SK-N-SH (cell line): ENCODE results near the gene ITGA6. TPM values are rescaled to one million over a fixed set of nuclear protein-coding genes. Genes with fewer than 3 reads are reported as not detected.

Source experiments
- CTCF ChIA-PET: fragments of 300-600, 350-600 bp; formaldehyde crosslinking; extraction: SDS; loops from one replicate; lab custom pipeline; 2021; lab: Yijun Ruan, JAX
- POLR2A ChIA-PET: fragments of 350-600 bp; sonication (Branson Sonifier 250); formaldehyde crosslinking; extraction: SDS; loops from one replicate; lab custom pipeline; 2020; ENCODE audit warnings: antibody characterized with exemption, inconsistent platforms; lab: Yijun Ruan, JAX
- DNase-seq: peaks from one replicate; pipeline ENCODE4 v3.0.0; 2012
- H2AFZ ChIP-seq: fragments of 200-600 bp; sonication (generic); 2 replicates; pipeline ENCODE4 v1.8.1; 2016; ENCODE audit warnings: antibody characterized with exemption, mild to moderate bottlenecking, low read depth
- H3F3A ChIP-seq: fragments of 200-600 bp; sonication (generic); replicated peaks from 2 replicates; pipeline ENCODE3; 2016; ENCODE audit warnings: antibody characterized with exemption, mild to moderate bottlenecking; ENCODE audit not compliant: insufficient read depth
- H3K27ac ChIP-seq, 2 experiments: fragments of 200-500 bp in 1 of 2; fragments of 200-600 bp in 1 of 2; sonication (Bioruptor generic) in 1 of 2; sonication (generic), shearing (Covaris generic) in 1 of 2; 2 replicates each; pipeline versions ENCODE4 v1.5.1 to v1.6.1; 2014 to 2016; ENCODE audit warnings: low read depth in 2 of 2, inconsistent platforms in 1 of 2, low read length in 1 of 2, mild to moderate bottlenecking in 1 of 2, mixed read lengths in 1 of 2
- H3K27me3 ChIP-seq: fragments of 200-600 bp; sonication (generic), shearing (Covaris generic); 2 replicates; pipeline ENCODE4 v1.6.1; 2016; ENCODE audit warnings: mixed run types; ENCODE audit not compliant: insufficient read depth
- H3K36me3 ChIP-seq, 2 experiments: fragments of 200-500 bp in 1 of 2; fragments of 200-600 bp in 1 of 2; sonication (Bioruptor generic) in 1 of 2; sonication (generic) in 1 of 2; replicated peaks in 1 of 2; 2 replicates each; pipeline versions ENCODE3 to v1.5.1; 2014 to 2016; ENCODE audit warnings: low read length in 1 of 2, mild to moderate bottlenecking in 1 of 2; ENCODE audit not compliant: insufficient read depth in 2 of 2, control insufficient read depth in 1 of 2
- H3K4me1 ChIP-seq, 2 experiments: fragments of 200-500 bp in 1 of 2; fragments of 200-600 bp in 1 of 2; sonication (Bioruptor generic) in 1 of 2; sonication (generic), shearing (Covaris generic) in 1 of 2; 2 replicates each; pipeline versions ENCODE4 v1.5.1 to v1.6.1; 2014 to 2016; ENCODE audit warnings: low read depth in 1 of 2, low read length in 1 of 2, mixed run types in 1 of 2; ENCODE audit not compliant: insufficient read depth in 2 of 2, control insufficient read depth in 1 of 2
- H3K4me2 ChIP-seq: fragments of 200-600 bp; sonication (generic), shearing (Covaris generic); 2 replicates; pipeline ENCODE4 v1.6.1; 2017; ENCODE audit warnings: mixed run types
- H3K4me3 ChIP-seq, 2 experiments: fragments of 200-500 bp in 1 of 2; fragments of 200-600 bp in 1 of 2; sonication (Bioruptor generic) in 1 of 2; sonication (generic), shearing (Covaris generic) in 1 of 2; 2 replicates each; pipeline versions ENCODE4 v1.5.1 to v1.8.1; 2014 to 2016; ENCODE audit warnings: low read depth in 2 of 2, inconsistent platforms in 1 of 2, low read length in 1 of 2, mild to moderate bottlenecking in 1 of 2, mixed read lengths in 1 of 2, moderate library complexity in 1 of 2
- H3K79me2 ChIP-seq: fragments of 200-600 bp; sonication (generic); 2 replicates; pipeline ENCODE4 v1.8.1; 2017; ENCODE audit warnings: mild to moderate bottlenecking; ENCODE audit not compliant: insufficient read depth
- H3K9ac ChIP-seq: fragments of 200-600 bp; sonication (generic); 2 replicates; pipeline ENCODE4 v1.6.1; 2017; ENCODE audit warnings: mixed run types
- H3K9me2 ChIP-seq: fragments of 200-600 bp; sonication (generic); 2 replicates; pipeline ENCODE4 v1.6.1; 2017; ENCODE audit warnings: mixed run types
- H3K9me3 ChIP-seq: fragments of 200-600 bp; sonication (generic); 2 replicates; pipeline ENCODE4 v1.6.1; 2017; ENCODE audit warnings: mixed run types, mild to moderate bottlenecking, moderate library complexity
- H4K20me1 ChIP-seq: fragments of 200-600 bp; sonication (generic); 2 replicates; pipeline ENCODE4 v1.6.1; 2017; ENCODE audit warnings: mild to moderate bottlenecking, mixed run types; ENCODE audit not compliant: insufficient read depth
- EZH2phosphoT487 ChIP-seq: fragments of 200-600 bp; sonication (generic); IDR thresholded peaks from 2 replicates; pipeline ENCODE4 v1.6.1; 2017; ENCODE audit warnings: low read depth, mixed run types, mild to moderate bottlenecking, antibody characterized with exemption, moderate library complexity, borderline replicate concordance
- FOSL2 ChIP-seq: IDR thresholded peaks from 2 replicates; pipeline ENCODE4 v1.4.0; 2012; ENCODE audit warnings: low read depth, mild to moderate bottlenecking, moderate library complexity, borderline replicate concordance
- GABPA ChIP-seq: IDR thresholded peaks from 2 replicates; pipeline ENCODE4 v1.4.0; 2012; ENCODE audit warnings: low read depth, mild to moderate bottlenecking
- JUND ChIP-seq: IDR thresholded peaks from 2 replicates; pipeline ENCODE4 v1.4.0; 2012
- MXI1 ChIP-seq: IDR thresholded peaks from 2 replicates; pipeline ENCODE4 v1.6.1; 2012; ENCODE audit warnings: mild to moderate bottlenecking, low read depth, low read length, improper control_type of control experiment
- NFIC ChIP-seq: IDR thresholded peaks from 2 replicates; pipeline ENCODE4 v1.4.0; 2012; ENCODE audit warnings: borderline replicate concordance
- RAD21 ChIP-seq: IDR thresholded peaks from 2 replicates; pipeline ENCODE4 v1.6.1; 2012; ENCODE audit warnings: mild to moderate bottlenecking, low read length
- RCOR1 ChIP-seq: fragments of 150-350 bp; IDR thresholded peaks from 2 replicates; pipeline ENCODE4 v1.6.1; 2017; ENCODE audit warnings: antibody characterized with exemption, low read length
- SIN3A ChIP-seq: IDR thresholded peaks from 2 replicates; pipeline ENCODE4 v1.6.1; 2012; ENCODE audit warnings: low read depth, mild to moderate bottlenecking, low read length, moderate library complexity, borderline replicate concordance
- TAF1 ChIP-seq: IDR thresholded peaks from 2 replicates; pipeline ENCODE4 v1.6.1; 2012; ENCODE audit warnings: low read depth, mild to moderate bottlenecking, low read length, moderate library complexity, borderline replicate concordance
- YY1 ChIP-seq: IDR thresholded peaks from 2 replicates; pipeline ENCODE4 v1.4.0; 2012; ENCODE audit warnings: low read depth, mild to moderate bottlenecking
- WGBS: methylation state at CpG from one replicate; pipeline ENCODE4 v1.1.6; 2017; ENCODE audit warnings: low lambda C conversion rate; 5-methylcytosine and 5-hydroxymethylcytosine counted together
- polyA plus RNA-seq, 3 experiments: library from polyadenylated mRNA; depleted of rRNA; stranded (reverse); fragments of >200 nt; gene quantifications; 2 replicates each; pipeline ENCODE4 v1.2.3, GENCODE V29; 2012
- TF ChIP-seq, protein P1 (sequence below): fragments of 200-600 bp; sonication (generic); IDR thresholded peaks from 2 replicates; pipeline ENCODE4 v1.6.1; 2017; ENCODE audit warnings: antibody characterized with exemption, mild to moderate bottlenecking, moderate library complexity
- TF ChIP-seq, protein P2 (sequence below): fragments of 150-350 bp; IDR thresholded peaks from 2 replicates; pipeline ENCODE4 v1.6.1; 2017; ENCODE audit warnings: antibody characterized with exemption, low read length, low read depth, borderline replicate concordance
- TF ChIP-seq, protein P3 (sequence below): IDR thresholded peaks from 2 replicates; pipeline ENCODE4 v1.4.0; 2012; ENCODE audit warnings: low read depth, borderline replicate concordance
- TF ChIP-seq, protein P4 (sequence below): IDR thresholded peaks from 2 replicates; pipeline ENCODE4 v1.4.0; 2012; ENCODE audit warnings: low read depth

ITGA6 gene
- polyA plus RNA-seq, 1 of the 3 experiments (the other 2 are of a cell fraction), result 26.0 TPM

DNA sequence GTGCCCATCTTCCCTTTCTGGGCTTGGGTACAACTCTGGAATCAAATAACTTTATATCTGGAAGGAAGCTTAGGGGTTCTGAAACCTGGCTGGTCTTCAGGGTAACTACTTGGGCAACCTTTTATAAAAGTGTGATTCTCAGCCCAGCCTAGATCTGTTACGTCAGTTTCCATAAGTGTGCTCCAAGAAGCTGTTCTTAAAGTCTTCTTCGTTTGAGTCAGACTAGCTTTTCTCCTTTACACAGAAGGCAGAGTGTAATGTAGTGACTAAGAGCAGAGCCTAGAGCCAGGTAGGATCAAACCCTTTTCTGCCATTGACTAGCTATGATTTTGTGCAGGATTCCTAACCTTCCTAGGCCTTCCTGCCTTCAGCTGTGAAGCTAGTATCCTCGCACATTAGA lies 5.8 kb downstream of the ITGA6 start (continued):
- TF ChIP-seq, protein P1, sequence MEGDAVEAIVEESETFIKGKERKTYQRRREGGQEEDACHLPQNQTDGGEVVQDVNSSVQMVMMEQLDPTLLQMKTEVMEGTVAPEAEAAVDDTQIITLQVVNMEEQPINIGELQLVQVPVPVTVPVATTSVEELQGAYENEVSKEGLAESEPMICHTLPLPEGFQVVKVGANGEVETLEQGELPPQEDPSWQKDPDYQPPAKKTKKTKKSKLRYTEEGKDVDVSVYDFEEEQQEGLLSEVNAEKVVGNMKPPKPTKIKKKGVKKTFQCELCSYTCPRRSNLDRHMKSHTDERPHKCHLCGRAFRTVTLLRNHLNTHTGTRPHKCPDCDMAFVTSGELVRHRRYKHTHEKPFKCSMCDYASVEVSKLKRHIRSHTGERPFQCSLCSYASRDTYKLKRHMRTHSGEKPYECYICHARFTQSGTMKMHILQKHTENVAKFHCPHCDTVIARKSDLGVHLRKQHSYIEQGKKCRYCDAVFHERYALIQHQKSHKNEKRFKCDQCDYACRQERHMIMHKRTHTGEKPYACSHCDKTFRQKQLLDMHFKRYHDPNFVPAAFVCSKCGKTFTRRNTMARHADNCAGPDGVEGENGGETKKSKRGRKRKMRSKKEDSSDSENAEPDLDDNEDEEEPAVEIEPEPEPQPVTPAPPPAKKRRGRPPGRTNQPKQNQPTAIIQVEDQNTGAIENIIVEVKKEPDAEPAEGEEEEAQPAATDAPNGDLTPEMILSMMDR, result no peak
- TF ChIP-seq FOSL2 (no peak), TAF1 (no peak), JUND (no peak), EZH2phosphoT487 (no peak)

DNA sequence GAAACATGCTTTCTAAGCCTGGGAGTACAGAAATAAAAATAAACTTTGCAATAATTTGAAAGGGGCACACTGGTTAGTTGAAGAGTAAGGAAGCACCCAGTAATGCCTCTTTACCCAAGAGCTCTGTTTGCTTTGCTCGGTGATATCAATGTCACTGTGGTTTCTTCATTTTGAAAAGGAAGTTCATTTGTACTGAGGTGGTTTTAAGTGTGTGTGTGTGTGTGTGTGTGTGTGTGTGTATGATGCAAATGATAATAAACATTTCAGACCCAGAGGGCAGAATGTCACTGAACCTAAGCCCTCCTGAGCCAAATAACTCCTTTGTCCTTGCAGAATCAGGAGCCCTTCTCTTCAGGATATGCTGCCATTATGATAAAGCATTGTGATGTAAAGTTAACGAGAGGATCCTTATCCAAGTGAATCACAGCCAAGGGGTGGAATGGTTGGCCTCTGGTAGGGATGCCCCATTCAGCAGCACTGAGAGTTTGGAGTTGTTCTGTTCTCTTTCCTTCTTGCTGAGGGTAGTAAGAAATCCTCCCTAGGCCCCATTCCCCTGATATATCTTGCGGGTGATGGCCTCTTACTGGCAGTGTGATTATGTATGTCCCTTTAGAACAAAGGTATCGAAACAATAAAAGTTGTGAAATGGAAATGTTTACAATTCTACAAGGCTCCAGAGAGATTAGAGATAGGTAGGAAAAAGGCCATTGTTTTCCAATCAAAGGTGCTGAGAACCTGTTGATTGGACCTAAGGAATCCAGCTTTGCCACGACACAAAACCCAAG lies 7.6 kb downstream of the ITGA6 start:
- H3K4me3 ChIP-seq, result no peak overlapping the region

DNA sequence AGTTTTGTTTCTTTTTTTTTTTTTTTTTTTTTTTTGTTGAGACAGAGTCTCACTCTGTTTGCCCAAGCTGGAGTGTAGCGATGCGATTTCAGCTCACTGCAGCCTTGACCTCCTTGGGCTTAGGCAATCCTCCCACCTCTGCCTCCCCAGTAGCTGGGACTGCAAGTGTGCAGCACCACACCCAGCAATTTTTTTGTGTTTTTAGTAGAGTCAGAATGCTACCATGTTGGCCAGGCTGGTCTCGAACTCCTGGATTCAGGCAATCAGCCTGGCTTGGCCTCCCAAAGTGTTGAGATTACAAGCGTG lies 8.2 kb downstream of the ITGA6 start:
- Histone ChIP-seq H3K27ac (no peak overlapping the region), H3K79me2 (peaks cover 91% of the 10 kb centered on the region), H3F3A (peaks cover 33% of the 10 kb centered on the region), H3K27me3 (no peaks in the 10 kb centered on the region), H3K4me3 (no peak overlapping the region), H3K9me3 (no peaks in the 10 kb centered on the region), H3K4me1 (peaks cover 0 to 51% of the 10 kb centered on the region in 2 experiments; a peak in 2 of 4 replicates), H3K9me2 (no peaks in the 10 kb centered on the region), H3K36me3 (no peaks in the 10 kb centered on the region), H3K4me2 (no peak overlapping the region; the same call in 1 of the 2 replicates), H3K9ac (no peak overlapping the region), H2AFZ (no peak overlapping the region), H4K20me1 (peaks cover 5% of the 10 kb centered on the region; the same call in 1 of the 2 replicates)
- whole genome bisulfite sequencing, result 96% methylated on average over 4 of the region's 4 CpGs
- ChIA-PET POLR2A (no interaction called here), CTCF (interaction anchor here (1.2 kb wide), 1 partner anchor 263 kb away, joined by 4 read pairs; no protein-coding TSS in a partner anchor)
- DNase-seq, result no peak
- no peak for TF ChIP-seq JUND
- TF ChIP-seq EZH2phosphoT487, result no peak
- TF ChIP-seq, protein P2, sequence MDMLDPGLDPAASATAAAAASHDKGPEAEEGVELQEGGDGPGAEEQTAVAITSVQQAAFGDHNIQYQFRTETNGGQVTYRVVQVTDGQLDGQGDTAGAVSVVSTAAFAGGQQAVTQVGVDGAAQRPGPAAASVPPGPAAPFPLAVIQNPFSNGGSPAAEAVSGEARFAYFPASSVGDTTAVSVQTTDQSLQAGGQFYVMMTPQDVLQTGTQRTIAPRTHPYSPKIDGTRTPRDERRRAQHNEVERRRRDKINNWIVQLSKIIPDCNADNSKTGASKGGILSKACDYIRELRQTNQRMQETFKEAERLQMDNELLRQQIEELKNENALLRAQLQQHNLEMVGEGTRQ, result no peak
- no peak for TF ChIP-seq MXI1
- TF ChIP-seq, protein P3, sequence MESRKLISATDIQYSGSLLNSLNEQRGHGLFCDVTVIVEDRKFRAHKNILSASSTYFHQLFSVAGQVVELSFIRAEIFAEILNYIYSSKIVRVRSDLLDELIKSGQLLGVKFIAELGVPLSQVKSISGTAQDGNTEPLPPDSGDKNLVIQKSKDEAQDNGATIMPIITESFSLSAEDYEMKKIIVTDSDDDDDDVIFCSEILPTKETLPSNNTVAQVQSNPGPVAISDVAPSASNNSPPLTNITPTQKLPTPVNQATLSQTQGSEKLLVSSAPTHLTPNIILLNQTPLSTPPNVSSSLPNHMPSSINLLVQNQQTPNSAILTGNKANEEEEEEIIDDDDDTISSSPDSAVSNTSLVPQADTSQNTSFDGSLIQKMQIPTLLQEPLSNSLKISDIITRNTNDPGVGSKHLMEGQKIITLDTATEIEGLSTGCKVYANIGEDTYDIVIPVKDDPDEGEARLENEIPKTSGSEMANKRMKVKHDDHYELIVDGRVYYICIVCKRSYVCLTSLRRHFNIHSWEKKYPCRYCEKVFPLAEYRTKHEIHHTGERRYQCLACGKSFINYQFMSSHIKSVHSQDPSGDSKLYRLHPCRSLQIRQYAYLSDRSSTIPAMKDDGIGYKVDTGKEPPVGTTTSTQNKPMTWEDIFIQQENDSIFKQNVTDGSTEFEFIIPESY, result no peak
- TF ChIP-seq TAF1, result no peak
- no peak for TF ChIP-seq YY1
- no peak for TF ChIP-seq SIN3A
- no peak for TF ChIP-seq RCOR1
- TF ChIP-seq RAD21, result no peak
- no peak for TF ChIP-seq GABPA

More for the DNA sequence above, 7.6 kb downstream of the ITGA6 start:
- peaks cover 9% of the 10 kb centered on the region for H4K20me1 ChIP-seq
- TF ChIP-seq, protein P4, sequence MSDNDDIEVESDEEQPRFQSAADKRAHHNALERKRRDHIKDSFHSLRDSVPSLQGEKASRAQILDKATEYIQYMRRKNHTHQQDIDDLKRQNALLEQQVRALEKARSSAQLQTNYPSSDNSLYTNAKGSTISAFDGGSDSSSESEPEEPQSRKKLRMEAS, result no peak
- TF ChIP-seq, protein P1, result no peak
- TF ChIP-seq TAF1 (no peak), NFIC (no peak), GABPA (no peak)
- H3F3A ChIP-seq, result peaks cover 30% of the 10 kb centered on the region
- no peak overlapping the region for H3K4me2 ChIP-seq
- no peaks in the 10 kb centered on the region for H3K36me3 ChIP-seq
- H2AFZ ChIP-seq, result no peak overlapping the region
- no peak overlapping the region for H3K27ac ChIP-seq
- peaks cover 0 to 47% of the 10 kb centered on the region in 2 experiments; a peak in 2 of 4 replicates for H3K4me1 ChIP-seq
- ChIA-PET POLR2A (no interaction called here), CTCF (interaction anchor here (1.2 kb wide), 1 partner anchor 263 kb away, joined by 4 read pairs; no protein-coding TSS in a partner anchor)
- no peaks in the 10 kb centered on the region for H3K9me3 ChIP-seq
- WGBS, result 87% methylated on average over 5 of the region's 5 CpGs
- no peaks in the 10 kb centered on the region for H3K27me3 ChIP-seq
- DNase-seq, result no peak
- H3K79me2 ChIP-seq, result peaks cover 91% of the 10 kb centered on the region
- no peak overlapping the region for H3K9ac ChIP-seq
- no peaks in the 10 kb centered on the region for H3K9me2 ChIP-seq
